Measurements from ENCODE around the gene ZNRF3. TPM values are rescaled to one million over a fixed set of nuclear protein-coding genes. Genes with fewer than 3 reads are reported as not detected.

Gene ZNRF3
- total RNA-seq, 1 experiment from 2014 or later: 5.5 TPM

DNA sequence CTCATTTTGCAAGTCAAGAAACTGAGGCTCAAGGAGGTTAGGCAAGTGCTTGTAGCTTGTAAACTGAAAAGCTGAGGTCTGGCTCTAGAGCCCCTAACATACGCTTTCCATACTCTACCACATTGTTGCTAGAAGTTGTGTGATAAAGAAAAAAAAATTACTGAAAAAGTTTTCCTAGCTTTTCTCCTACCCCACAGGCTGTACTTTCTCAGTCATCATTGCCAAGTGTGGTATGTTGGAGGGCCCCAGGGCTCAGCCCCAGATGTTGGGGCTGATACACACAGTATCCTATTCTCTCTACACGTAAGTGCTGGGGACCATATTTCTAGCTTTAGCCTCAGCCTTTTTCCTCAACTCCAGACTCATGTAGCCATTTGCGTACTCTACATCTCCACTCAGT lies 205.4 kb downstream of the ZNRF3 start:
- DNase-seq (ENCODE audit: low read depth): no peak

- no peak for DNase-seq (ENCODE audit: low read depth)
Observed at GRCh38 chr22:29089507-29089906, 206.1 kb downstream of the ZNRF3 start.

GRCh38 chr22:29090039-29090438 lies 206.7 kb downstream of the ZNRF3 start:
- DNase-seq (ENCODE audit: low read depth): no peak

DNA sequence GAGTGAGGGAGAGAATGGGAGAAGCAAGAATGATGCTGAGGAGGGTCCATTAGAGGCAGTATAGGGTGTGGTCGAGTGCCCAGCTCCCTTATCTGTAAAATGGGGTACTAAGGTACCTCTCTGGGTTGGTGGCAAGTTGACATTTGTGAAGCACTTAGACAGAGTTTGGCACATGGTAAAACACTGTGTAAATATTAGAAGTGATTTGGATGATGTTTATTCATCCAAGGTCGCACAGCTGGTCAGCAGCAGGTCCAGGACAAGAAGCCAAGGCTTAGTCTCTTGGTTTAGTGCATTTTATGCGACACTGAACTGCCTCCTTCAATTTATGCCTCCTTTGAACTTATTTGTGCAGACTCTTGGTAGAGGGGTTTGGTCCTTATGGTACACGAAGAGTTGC lies 208.9 kb downstream of the ZNRF3 start:
- DNase-seq (ENCODE audit: low read depth): no peak

GRCh38 chr22:29093030-29093429 lies 209.7 kb downstream of the ZNRF3 start:
- DNase-seq (ENCODE audit: low read depth): no peak

GRCh38 chr22:29093501-29094300 lies 210.3 kb downstream of the ZNRF3 start:
- DNase-seq (ENCODE audit: low read depth): peak; percentile 37

DNA sequence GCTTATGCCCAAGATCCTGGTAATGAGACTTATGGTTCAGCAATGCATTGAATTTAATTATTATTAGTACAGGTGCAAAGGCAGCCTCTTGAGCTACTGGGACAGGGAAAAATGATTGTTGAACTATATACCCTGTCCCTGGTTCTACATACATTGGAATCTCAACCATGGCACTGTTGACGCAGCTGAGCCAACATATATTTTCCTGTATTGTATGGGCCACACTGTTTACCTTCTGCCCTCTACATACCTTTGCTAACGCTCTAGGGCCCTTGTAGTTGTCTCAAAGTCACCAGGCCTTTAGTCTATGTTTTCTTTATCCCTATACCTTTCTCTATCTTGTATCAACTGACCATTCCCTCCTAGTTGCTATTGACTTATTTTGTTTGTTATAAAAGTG lies 212.1 kb downstream of the ZNRF3 start:
- DNase-seq (ENCODE audit: low read depth): no peak

GRCh38 chr22:29096736-29097669 lies 213.6 kb downstream of the ZNRF3 start:
- DNase-seq (ENCODE audit: low read depth): no peak

DNA sequence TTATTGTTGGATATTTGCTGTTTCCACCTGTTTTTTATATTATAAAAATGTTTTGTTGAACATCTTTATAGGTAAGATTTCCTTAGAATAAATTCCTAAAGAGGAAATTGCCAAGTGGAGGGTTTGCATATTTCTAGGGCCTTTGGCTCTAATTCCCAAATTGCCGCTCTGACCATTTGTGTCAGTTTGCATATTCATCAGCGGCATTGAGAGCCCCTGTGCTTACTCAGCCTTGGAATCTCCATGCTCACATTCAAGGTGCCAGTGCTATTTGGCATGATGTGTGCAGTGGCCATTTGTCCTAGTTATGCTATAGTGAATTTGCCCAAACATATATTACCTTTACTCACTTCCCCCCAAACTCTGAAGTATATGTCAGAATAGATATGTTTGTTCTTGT lies 214.9 kb downstream of the ZNRF3 start:
- DNase-seq (ENCODE audit: low read depth): no peak

DNA sequence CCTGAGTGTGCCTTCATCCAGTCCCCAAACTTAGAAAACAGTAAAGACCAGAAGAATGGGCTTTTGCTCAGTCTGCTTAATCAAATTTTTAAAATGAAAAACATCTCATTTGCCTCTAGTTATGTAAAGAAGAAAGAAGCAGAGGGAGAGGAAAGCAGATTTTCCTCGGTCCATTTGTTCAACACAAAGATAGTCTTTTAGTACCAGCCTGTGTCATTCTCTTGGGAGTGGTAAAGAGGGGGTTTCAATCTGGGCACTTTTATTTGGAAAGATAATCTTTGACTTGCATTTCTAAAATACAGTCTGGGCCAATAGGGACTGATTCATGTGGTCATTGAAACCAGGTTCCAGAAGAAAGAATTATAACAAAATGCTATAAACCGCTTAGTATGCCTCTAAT lies 218.9 kb downstream of the ZNRF3 start:
- DNase-seq (ENCODE audit: low read depth): no peak

- DNase-seq (ENCODE audit: low read depth): no peak
Observed at GRCh38 chr22:29103121-29103520, 219.7 kb downstream of the ZNRF3 start.

DNA sequence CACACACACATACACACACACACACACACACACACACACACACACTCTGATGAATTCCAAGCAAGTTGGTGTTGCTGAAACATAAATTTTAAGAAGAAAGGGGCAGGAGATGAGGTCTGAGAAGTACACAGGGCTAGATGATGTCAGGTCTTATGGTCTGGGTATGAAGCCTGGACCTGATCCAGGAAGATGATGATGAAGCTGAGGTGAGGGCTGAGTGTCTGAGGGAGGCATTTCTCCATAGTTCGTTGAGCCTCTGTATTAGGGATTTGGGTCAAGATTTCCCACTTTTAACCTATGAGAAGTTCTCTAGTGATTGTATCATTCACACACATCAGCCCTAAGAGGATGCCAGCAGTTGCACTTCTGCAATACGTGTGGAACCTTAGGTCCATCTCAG lies 222.1 kb downstream of the ZNRF3 start:
- no peak for DNase-seq (ENCODE audit: low read depth)

DNA sequence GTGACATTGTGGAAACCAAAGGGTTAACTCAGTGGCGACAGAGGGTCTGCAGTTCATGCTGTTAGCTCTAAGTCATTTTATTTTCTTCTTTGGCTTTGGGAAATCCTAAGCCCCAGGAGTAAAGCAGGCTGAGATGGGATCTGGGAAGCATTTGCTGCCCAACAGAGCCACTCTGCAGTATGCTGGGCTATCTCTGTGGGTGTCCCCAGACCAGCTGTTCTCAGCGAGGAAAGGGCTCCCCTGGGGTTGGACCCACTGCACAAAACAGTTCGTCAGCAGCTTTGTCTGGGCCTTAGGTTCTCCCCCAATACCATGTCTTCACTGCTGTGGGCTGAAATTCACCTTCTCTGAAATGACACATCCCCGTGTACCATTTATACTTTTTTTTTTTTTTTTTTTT lies 223.5 kb downstream of the ZNRF3 start:
- DNase-seq (ENCODE audit: low read depth): no peak

Other genes with a start within 250 kb of the ZNRF3 start
- gene TTC28, start 203.7 kb upstream of the ZNRF3 start, total RNA-seq (2014; rRNA removed; shearing (Covaris generic)): 7.1 and 21.0 TPM in 2 replicates
- 24.9 and 40.7 TPM in 2 replicates for gene CHEK2, start 141.8 kb upstream of the ZNRF3 start, total RNA-seq (2014; rRNA removed; shearing (Covaris generic))
- 48.2 and 59.0 TPM in 2 replicates for gene HSCB, start 141.5 kb upstream of the ZNRF3 start, total RNA-seq (2014; rRNA removed; shearing (Covaris generic))
- gene CCDC117, start 110.9 kb upstream of the ZNRF3 start, total RNA-seq (2014; rRNA removed; shearing (Covaris generic)): 32.5 and 33.2 TPM in 2 replicates
- 114 and 117 TPM in 2 replicates for gene XBP1, start 83.0 kb upstream of the ZNRF3 start, total RNA-seq (2014; rRNA removed; shearing (Covaris generic))
- not detected in 2 replicates for gene C22orf31, start 178.3 kb downstream of the ZNRF3 start, total RNA-seq (2014; rRNA removed; shearing (Covaris generic))
- 0.36 and 1.4 TPM in 2 replicates for gene KREMEN1, start 189.5 kb downstream of the ZNRF3 start, total RNA-seq (2014; rRNA removed; shearing (Covaris generic))